Stimulated activated naive B cell treated with anti-CD40 and anti-IgM and Interleukin-4, amounts not matched to agents 10 μg/mL and 1 μg/mL and 100 μg/mL, for 72 hours (primary cell): ENCODE results near the gene ZSWIM6.
A peak's percentile ranks its signal among the peaks of the same experiment; 100 is the strongest.

ENCODE experiments used
- ATAC-seq, 2 donors: fragments of 150-1000 bp; cut with Tn5 transposase; replicated peaks; 2 replicates each; pipeline ENCODE4 v1.10.0; 2021; ENCODE audit warnings: moderate library complexity in 1 of 2
- DNase-seq: peaks from one replicate; pipeline ENCODE4 v3.0.0; 2021
- H3K27ac Mint-ChIP-seq: one replicate; pipeline ENCODE4 v1.8.0; 2022; ENCODE audit warnings: mild to moderate bottlenecking, mixed read lengths
- H3K27me3 Mint-ChIP-seq, 2 donors: one replicate each; pipeline ENCODE4 v1.8.0; 2022; ENCODE audit warnings: mixed read lengths in 2 of 2
- H3K36me3 Mint-ChIP-seq, 2 donors: one replicate each; pipeline ENCODE4 v1.8.0; 2022; ENCODE audit warnings: mixed read lengths in 2 of 2, mild to moderate bottlenecking in 1 of 2
- H3K4me1 Mint-ChIP-seq, 2 donors: one replicate each; pipeline ENCODE4 v1.8.0; 2022; ENCODE audit warnings: mixed read lengths in 2 of 2, mild to moderate bottlenecking in 1 of 2
- H3K4me3 Mint-ChIP-seq, 2 donors: one replicate each; pipeline ENCODE4 v1.8.0; 2022; ENCODE audit warnings: mild to moderate bottlenecking in 2 of 2, mixed read lengths in 2 of 2, moderate library complexity in 1 of 2
- H3K9me3 Mint-ChIP-seq, 2 donors: one replicate each; pipeline ENCODE4 v1.8.0; 2022; ENCODE audit warnings: mixed read lengths in 2 of 2, mild to moderate bottlenecking in 1 of 2

Gene ZSWIM6

GRCh38 chr5:61331407-61332357, at the start of gene ZSWIM6:
ZSWIM6 (plus strand) TSS chr5:61332258; CDS start chr5:61332273, 15 bp downstream.
- Mint-ChIP-seq H3K9me3 (no peaks in the 10 kb centered on the region), H3K27me3 (no peaks in the 10 kb centered on the region), H3K27ac (peak within 1 kb of the TSS; percentile 100), H3K4me1 (peaks cover 41 to 48% of the 10 kb centered on the region in 2 donors), H3K4me3 (peak within 1 kb of the TSS; percentile 92 to 98), H3K36me3 (peaks cover 14 to 19% of the 10 kb centered on the region in 2 donors)
- peak; percentile 94 for DNase-seq
- ATAC-seq = peak; percentile 77 to 81

DNA sequence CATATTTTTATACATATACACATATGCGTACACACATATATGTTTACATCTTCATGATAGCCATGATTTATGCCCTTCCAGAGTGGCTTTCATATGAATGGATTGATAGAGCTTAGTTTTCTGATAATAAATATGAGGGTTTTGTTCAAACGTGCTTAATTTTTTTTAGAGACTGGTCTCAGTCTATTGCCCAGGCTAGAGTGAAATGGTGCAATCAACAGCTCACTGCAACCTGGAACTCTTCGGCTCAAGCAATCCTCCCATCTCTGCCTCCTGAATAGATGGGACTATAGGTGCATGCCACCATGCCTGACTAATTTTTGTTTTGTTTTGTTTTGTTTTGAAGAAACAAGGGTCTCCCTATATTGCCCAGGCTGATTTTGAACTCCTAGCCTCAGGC, 48.6 kb upstream of the ZSWIM6 start:
- no peak for ATAC-seq
- no peaks in the 10 kb centered on the region for H3K36me3 Mint-ChIP-seq
- H3K27ac Mint-ChIP-seq = no peak overlapping the region
- H3K9me3 Mint-ChIP-seq = no peaks in the 10 kb centered on the region
- no peak overlapping the region for H3K4me3 Mint-ChIP-seq
- peaks cover 13 to 23% of the 10 kb centered on the region in 2 donors for H3K4me1 Mint-ChIP-seq
- H3K27me3 Mint-ChIP-seq = no peaks in the 10 kb centered on the region
- no peak for DNase-seq

GRCh38 chr5:61285531-61285930, 46.5 kb upstream of the ZSWIM6 start:
- peaks cover 8 to 18% of the 10 kb centered on the region in 2 donors for H3K4me1 Mint-ChIP-seq
- H3K27me3 Mint-ChIP-seq = no peaks in the 10 kb centered on the region
- H3K36me3 Mint-ChIP-seq = no peaks in the 10 kb centered on the region
- DNase-seq (no peak), ATAC-seq (no peak)
- H3K27ac Mint-ChIP-seq = no peak overlapping the region
- H3K4me3 Mint-ChIP-seq = no peak overlapping the region
- no peaks in the 10 kb centered on the region for H3K9me3 Mint-ChIP-seq

DNA sequence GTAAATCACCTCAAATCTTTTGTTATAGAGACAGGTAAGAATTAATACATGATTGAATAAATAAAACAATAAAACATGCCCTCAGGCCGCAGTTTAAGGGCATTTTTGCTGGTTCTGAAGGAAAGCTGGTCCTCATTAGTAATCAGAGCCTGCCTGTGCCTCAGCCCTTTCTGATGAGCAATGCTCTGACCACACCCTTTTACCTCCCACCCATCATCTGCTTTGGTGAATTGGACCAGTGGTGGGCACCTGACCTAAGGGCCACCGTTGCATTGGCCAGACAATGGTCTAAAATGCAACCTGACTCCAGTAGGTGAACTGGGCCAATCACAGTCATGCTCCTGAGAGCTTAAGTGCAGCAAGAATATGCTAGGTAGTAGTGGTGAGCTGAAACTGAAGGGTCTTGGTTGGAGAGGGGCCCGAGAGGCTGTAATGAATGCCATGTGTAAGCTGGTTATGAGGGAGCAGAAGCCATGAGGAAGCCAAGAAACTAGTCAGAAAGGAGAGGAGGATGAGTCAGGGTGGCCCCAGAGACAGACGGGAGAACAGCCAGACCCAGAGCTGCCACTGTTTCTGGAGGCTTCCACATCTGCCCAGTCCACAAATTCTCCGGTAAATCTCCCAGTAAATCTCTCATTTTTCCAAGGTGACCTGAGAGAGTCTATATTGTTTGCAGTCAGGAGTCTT, 45.5 kb upstream of the ZSWIM6 start:
- H3K4me3 Mint-ChIP-seq = no peak overlapping the region
- H3K4me1 Mint-ChIP-seq = peaks cover 0 to 7% of the 10 kb centered on the region in 2 donors
- no peaks in the 10 kb centered on the region for H3K9me3 Mint-ChIP-seq
- peaks cover 0 to 5% of the 10 kb centered on the region in 2 donors for H3K27me3 Mint-ChIP-seq
- no peak for ATAC-seq
- H3K27ac Mint-ChIP-seq = no peak overlapping the region
- no peaks in the 10 kb centered on the region for H3K36me3 Mint-ChIP-seq
- DNase-seq = no peak

DNA sequence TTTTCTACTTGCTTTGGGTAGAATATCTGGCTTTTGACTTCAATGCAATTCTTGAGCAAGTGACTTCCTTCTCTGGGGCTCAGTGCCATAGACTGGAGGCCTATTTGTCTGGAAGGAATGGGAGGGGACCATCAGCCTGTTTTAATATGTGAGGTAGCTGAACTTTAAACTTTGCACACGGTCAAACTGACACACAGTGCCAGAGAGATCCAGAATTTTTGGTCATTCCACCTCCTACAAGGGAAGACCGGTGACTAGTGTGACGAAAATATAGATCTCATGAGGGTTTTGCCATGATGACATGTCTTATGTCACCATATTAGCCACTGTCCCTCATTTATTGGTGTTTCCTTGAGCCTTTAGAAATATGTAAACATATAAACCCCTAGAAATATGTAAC, 44.6 kb upstream of the ZSWIM6 start:
- DNase-seq (no peak), ATAC-seq (no peak)
- Mint-ChIP-seq H3K4me3 (no peak overlapping the region), H3K27ac (no peak overlapping the region), H3K4me1 (peaks cover 0 to 5% of the 10 kb centered on the region in 2 donors), H3K27me3 (peaks cover 0 to 5% of the 10 kb centered on the region in 2 donors), H3K9me3 (no peaks in the 10 kb centered on the region), H3K36me3 (no peaks in the 10 kb centered on the region)

DNA sequence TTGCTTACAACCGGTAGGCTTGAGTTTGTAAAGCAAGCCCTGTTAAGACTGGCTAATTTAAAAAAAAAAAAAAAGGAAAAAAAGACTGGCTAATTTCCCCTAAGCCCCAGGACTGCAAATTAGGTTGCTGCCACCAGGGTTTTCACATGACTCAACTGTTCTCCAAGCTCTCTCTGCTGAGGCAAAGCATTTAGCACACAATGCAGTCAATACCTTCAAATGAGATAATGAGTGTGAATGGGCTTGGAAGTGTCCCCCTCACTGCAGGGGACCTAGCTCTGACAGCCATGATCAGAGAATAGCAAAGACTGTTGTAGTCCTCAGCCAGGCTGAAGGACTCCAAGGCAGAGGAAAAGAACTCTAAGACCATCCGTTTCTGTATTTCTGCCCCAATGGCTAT, 42.8 kb upstream of the ZSWIM6 start:
- Mint-ChIP-seq H3K27ac (no peak overlapping the region), H3K36me3 (no peaks in the 10 kb centered on the region), H3K27me3 (peaks cover 0 to 5% of the 10 kb centered on the region in 2 donors), H3K4me3 (no peak overlapping the region), H3K4me1 (peaks cover 0 to 5% of the 10 kb centered on the region in 2 donors), H3K9me3 (no peaks in the 10 kb centered on the region)
- ATAC-seq (no peak), DNase-seq (no peak)

- DNase-seq = no peak
- peak; percentile 50 to 59 for ATAC-seq
- Mint-ChIP-seq H3K4me1 (peaks cover 0 to 5% of the 10 kb centered on the region in 2 donors), H3K9me3 (no peaks in the 10 kb centered on the region), H3K36me3 (no peaks in the 10 kb centered on the region), H3K27me3 (peaks cover 0 to 5% of the 10 kb centered on the region in 2 donors), H3K27ac (no peak overlapping the region), H3K4me3 (no peak overlapping the region)
Observed at GRCh38 chr5:61289669-61290306, 42.3 kb upstream of the ZSWIM6 start.

GRCh38 chr5:61290791-61291210, 41.3 kb upstream of the ZSWIM6 start:
- ATAC-seq = no peak
- Mint-ChIP-seq H3K9me3 (no peaks in the 10 kb centered on the region), H3K4me3 (no peak overlapping the region), H3K27ac (no peak overlapping the region), H3K36me3 (no peaks in the 10 kb centered on the region), H3K4me1 (peaks cover 1 to 11% of the 10 kb centered on the region in 2 donors), H3K27me3 (peaks cover 0 to 5% of the 10 kb centered on the region in 2 donors)
- DNase-seq = no peak

GRCh38 chr5:61292062-61292657, 39.9 kb upstream of the ZSWIM6 start:
- Mint-ChIP-seq H3K9me3 (no peaks in the 10 kb centered on the region), H3K4me3 (no peak overlapping the region), H3K27ac (no peak overlapping the region), H3K36me3 (no peaks in the 10 kb centered on the region), H3K27me3 (peaks cover 0 to 5% of the 10 kb centered on the region in 2 donors), H3K4me1 (peaks cover 1 to 11% of the 10 kb centered on the region in 2 donors)
- no peak for ATAC-seq
- no peak for DNase-seq

- DNase-seq = no peak
- Mint-ChIP-seq H3K4me1 (peaks cover 2 to 14% of the 10 kb centered on the region in 2 donors), H3K36me3 (no peaks in the 10 kb centered on the region), H3K27me3 (peaks cover 0 to 5% of the 10 kb centered on the region in 2 donors), H3K27ac (no peak overlapping the region), H3K9me3 (no peaks in the 10 kb centered on the region), H3K4me3 (no peak overlapping the region)
- ATAC-seq = no peak
Observed at GRCh38 chr5:61293071-61293470, 39.0 kb upstream of the ZSWIM6 start.

- no peak for DNase-seq
- H3K9me3 Mint-ChIP-seq = no peaks in the 10 kb centered on the region
Observed at GRCh38 chr5:61293873-61294272, 38.2 kb upstream of the ZSWIM6 start.

DNA sequence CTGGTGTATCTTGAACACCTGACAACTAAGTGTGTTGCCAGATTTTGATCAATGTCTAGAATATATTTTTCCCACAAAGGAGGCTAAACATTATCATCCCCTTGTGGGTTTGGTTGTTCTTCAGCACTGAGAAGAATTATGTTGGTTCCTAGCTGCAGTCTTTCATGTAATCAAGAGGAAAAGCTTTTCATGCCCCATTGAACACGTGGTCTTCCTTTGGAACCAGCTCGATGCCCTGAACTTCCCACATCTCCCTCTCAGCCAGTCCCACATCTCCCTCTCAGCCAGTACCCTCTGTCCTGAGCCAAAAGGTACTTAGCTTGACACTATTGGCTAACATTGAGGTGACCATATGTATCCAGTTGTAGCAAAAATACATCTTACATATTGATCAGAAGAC, 36.7 kb upstream of the ZSWIM6 start:
- ATAC-seq = no peak
- Mint-ChIP-seq H3K27me3 (peaks cover 0 to 5% of the 10 kb centered on the region in 2 donors), H3K4me1 (peaks cover 3 to 11% of the 10 kb centered on the region in 2 donors), H3K36me3 (no peaks in the 10 kb centered on the region), H3K9me3 (no peaks in the 10 kb centered on the region), H3K4me3 (no peak overlapping the region), H3K27ac (no peak overlapping the region)
- no peak for DNase-seq

More at GRCh38 chr5:61293873-61294272, 38.2 kb upstream of the ZSWIM6 start:
- no peak for ATAC-seq
- Mint-ChIP-seq H3K27me3 (peaks cover 0 to 5% of the 10 kb centered on the region in 2 donors), H3K36me3 (no peaks in the 10 kb centered on the region), H3K27ac (no peak overlapping the region), H3K4me3 (no peak overlapping the region), H3K4me1 (peaks cover 3 to 16% of the 10 kb centered on the region in 2 donors)

DNA sequence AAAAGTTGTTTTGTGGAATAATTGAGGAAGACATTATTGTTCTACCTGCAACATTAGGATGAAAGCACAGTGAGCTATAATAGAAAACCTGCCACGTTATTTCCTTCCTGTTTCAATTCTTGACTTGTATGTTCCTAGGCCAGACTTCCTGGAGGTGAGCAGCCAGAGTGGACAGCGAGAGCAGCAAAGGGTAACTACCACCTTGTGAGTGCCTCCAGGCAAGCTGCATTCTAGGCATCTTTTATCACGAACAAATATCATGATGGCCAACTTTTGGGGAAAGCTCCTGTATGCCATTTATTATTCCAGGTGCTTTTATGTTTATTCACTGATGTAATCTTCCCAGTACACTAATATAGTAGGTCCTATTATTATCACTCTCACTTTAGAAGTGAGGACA, 34.0 kb upstream of the ZSWIM6 start:
- Mint-ChIP-seq H3K4me1 (peaks cover 3 to 11% of the 10 kb centered on the region in 2 donors), H3K9me3 (no peaks in the 10 kb centered on the region), H3K27ac (no peak overlapping the region), H3K27me3 (no peaks in the 10 kb centered on the region), H3K4me3 (no peak overlapping the region), H3K36me3 (no peaks in the 10 kb centered on the region)
- DNase-seq (no peak), ATAC-seq (no peak)

DNA sequence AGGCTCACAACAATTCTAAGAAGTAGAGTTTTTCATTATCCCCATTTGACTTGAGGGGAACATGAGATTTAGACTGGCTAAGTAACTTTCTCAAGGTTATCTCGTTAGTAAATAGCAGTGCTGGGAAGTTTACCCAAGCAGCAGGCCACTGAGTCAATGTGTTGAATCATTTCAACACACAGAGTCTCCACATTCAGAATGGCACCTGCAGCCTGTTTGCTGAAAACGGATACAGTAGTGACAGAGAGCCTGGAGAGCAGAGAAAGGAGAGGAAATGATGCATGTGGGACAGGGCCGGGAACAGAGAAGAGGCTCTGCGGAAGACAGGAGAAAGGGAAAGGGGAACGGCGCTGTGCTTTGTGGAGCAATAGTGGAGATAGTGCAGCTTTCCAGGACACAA, 33.5 kb upstream of the ZSWIM6 start:
- H3K4me3 Mint-ChIP-seq = no peak overlapping the region
- no peak for ATAC-seq
- H3K27ac Mint-ChIP-seq = no peak overlapping the region
- no peaks in the 10 kb centered on the region for H3K36me3 Mint-ChIP-seq
- H3K9me3 Mint-ChIP-seq = no peaks in the 10 kb centered on the region
- peaks cover 3 to 11% of the 10 kb centered on the region in 2 donors for H3K4me1 Mint-ChIP-seq
- DNase-seq = no peak
- H3K27me3 Mint-ChIP-seq = no peaks in the 10 kb centered on the region
